ENCODE measurements around the gene NUP160. TPM values are rescaled to one million over a fixed set of nuclear protein-coding genes. Genes with fewer than 3 reads are reported as not detected.

The NUP160 gene
- total RNA-seq, 1 experiment from 2014 or later: 53.8 TPM

DNA sequence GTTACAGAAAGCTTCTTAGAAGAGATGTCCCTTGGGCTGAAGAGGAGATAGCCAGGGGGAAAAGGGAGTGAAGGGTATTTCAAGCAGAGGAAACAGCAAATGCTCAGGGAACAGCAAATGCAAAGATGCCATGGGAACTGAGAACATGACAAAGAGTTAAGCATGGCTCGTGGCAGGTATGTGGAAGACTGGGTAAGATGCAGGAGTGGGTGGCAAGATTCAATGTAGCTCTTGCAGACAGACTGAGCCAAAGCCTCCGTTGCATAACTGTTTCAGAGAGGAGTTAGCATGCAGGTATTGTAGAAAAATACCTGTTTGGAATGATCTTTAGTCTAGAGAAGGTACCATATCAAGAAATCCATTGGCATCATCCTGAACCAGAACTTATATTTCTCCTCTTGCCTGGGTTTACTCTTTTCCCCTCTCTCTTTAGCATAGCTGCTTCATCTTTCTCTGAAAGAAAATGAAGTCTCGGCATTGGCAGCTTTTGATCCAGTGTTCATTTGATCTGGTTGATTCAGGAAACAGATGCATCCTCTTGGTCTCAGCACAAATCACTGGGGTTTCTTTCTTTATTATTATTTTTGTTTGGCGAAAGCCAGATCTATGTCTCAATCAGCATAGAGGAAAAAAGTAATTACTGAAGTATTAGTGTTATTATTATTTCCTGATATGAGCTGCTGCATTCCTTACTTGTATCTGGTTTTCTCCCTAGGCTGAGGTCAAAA lies 41.7 kb upstream of the NUP160 start:
- intact Hi-C loops (cut with micrococcal nuclease): no loop called here
- no peaks in the 10 kb centered on the region for H3K36me3 ChIP-seq (ENCODE audit: control insufficient read depth in 1 of 2, insufficient read depth in 2 of 2, low read length in 2 of 2)
- no peak overlapping the region for H3K9ac ChIP-seq (ENCODE audit: low read length)
- no peak overlapping the region for H3K4me2 ChIP-seq (ENCODE audit: low read length)
- no peaks in the 10 kb centered on the region for H3K27me3 ChIP-seq (ENCODE audit: insufficient read depth, low read length)
- H3K27ac ChIP-seq (ENCODE audit: low read depth, low read length): no peak overlapping the region
- no peaks in the 10 kb centered on the region for H3K9me3 ChIP-seq (ENCODE audit: control insufficient read depth in 1 of 2, insufficient read depth in 1 of 2, low read depth in 1 of 2, low read length in 2 of 2)
- no peaks in the 10 kb centered on the region for H3K79me2 ChIP-seq (ENCODE audit: insufficient read depth, low read length)
- no TSS peak for BruUV-seq (replicated peaks)
- CTCF ChIA-PET: interaction anchor here (0.7 kb wide), 1 partner anchor 15 kb away, joined by 3 read pairs; no protein-coding TSS in a partner anchor
- no peaks in the 10 kb centered on the region for H3K4me1 ChIP-seq (ENCODE audit: control insufficient read depth in 1 of 2, insufficient read depth in 2 of 2, low read length in 2 of 2)
- no peaks in the 10 kb centered on the region for H4K20me1 ChIP-seq (ENCODE audit: insufficient read depth)
- DNase-seq (ENCODE audit: low read depth, low spot score) (no peak), ATAC-seq (no peak)
- no peak overlapping the region for H3K4me3 ChIP-seq (replicated peaks in 1 of 2; ENCODE audit: low read depth in 1 of 2, low read length in 2 of 2)
- no peak overlapping the region for H2AFZ ChIP-seq (ENCODE audit: low read depth, low read length, poor library complexity, severe bottlenecking)
- H3K9me2 ChIP-seq (ENCODE audit: insufficient read depth): no peaks in the 10 kb centered on the region
- TF ChIP-seq FOSL1 (IDR thresholded peaks at IDR 0.05; ENCODE audit: low read depth): no peak
- no peak for TF ChIP-seq RAD21 (IDR thresholded peaks at IDR 0.05; ENCODE audit: low read depth)
- TF ChIP-seq, protein P1, sequence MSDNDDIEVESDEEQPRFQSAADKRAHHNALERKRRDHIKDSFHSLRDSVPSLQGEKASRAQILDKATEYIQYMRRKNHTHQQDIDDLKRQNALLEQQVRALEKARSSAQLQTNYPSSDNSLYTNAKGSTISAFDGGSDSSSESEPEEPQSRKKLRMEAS (IDR thresholded peaks at IDR 0.05): no peak
- TF ChIP-seq, protein P2, sequence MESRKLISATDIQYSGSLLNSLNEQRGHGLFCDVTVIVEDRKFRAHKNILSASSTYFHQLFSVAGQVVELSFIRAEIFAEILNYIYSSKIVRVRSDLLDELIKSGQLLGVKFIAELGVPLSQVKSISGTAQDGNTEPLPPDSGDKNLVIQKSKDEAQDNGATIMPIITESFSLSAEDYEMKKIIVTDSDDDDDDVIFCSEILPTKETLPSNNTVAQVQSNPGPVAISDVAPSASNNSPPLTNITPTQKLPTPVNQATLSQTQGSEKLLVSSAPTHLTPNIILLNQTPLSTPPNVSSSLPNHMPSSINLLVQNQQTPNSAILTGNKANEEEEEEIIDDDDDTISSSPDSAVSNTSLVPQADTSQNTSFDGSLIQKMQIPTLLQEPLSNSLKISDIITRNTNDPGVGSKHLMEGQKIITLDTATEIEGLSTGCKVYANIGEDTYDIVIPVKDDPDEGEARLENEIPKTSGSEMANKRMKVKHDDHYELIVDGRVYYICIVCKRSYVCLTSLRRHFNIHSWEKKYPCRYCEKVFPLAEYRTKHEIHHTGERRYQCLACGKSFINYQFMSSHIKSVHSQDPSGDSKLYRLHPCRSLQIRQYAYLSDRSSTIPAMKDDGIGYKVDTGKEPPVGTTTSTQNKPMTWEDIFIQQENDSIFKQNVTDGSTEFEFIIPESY (IDR thresholded peaks at IDR 0.05; ENCODE audit: extremely low read depth, insufficient replicate concordance, low read length): no peak
- no peak for TF ChIP-seq SRF (IDR thresholded peaks at IDR 0.05; ENCODE audit: low read depth)
- no peak for TF ChIP-seq POLR2A (IDR thresholded peaks at IDR 0.05; ENCODE audit: borderline replicate concordance, extremely low read depth, insufficient read depth, insufficient read length)
- TF ChIP-seq, protein P3, sequence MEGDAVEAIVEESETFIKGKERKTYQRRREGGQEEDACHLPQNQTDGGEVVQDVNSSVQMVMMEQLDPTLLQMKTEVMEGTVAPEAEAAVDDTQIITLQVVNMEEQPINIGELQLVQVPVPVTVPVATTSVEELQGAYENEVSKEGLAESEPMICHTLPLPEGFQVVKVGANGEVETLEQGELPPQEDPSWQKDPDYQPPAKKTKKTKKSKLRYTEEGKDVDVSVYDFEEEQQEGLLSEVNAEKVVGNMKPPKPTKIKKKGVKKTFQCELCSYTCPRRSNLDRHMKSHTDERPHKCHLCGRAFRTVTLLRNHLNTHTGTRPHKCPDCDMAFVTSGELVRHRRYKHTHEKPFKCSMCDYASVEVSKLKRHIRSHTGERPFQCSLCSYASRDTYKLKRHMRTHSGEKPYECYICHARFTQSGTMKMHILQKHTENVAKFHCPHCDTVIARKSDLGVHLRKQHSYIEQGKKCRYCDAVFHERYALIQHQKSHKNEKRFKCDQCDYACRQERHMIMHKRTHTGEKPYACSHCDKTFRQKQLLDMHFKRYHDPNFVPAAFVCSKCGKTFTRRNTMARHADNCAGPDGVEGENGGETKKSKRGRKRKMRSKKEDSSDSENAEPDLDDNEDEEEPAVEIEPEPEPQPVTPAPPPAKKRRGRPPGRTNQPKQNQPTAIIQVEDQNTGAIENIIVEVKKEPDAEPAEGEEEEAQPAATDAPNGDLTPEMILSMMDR (IDR thresholded peaks at IDR 0.05 in 2 of 3, conservative IDR thresholded peaks at IDR 0.05 in 1 of 3; ENCODE audit: borderline replicate concordance in 1 of 3, insufficient read depth in 1 of 3, low read depth in 2 of 3, low read length in 2 of 3): no peak
- TF ChIP-seq YY1 (IDR thresholded peaks at IDR 0.05; ENCODE audit: extremely low read depth, insufficient replicate concordance, low read depth, low read length): no peak
- TF ChIP-seq ELF1 (IDR thresholded peaks at IDR 0.05; ENCODE audit: borderline replicate concordance, low read depth): no peak
- TF ChIP-seq CEBPB (IDR thresholded peaks at IDR 0.05; ENCODE audit: low read depth): no peak
- TF ChIP-seq, protein P4, sequence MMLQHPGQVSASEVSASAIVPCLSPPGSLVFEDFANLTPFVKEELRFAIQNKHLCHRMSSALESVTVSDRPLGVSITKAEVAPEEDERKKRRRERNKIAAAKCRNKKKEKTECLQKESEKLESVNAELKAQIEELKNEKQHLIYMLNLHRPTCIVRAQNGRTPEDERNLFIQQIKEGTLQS (IDR thresholded peaks at IDR 0.05): no peak
- POLR2A ChIA-PET: no interaction called here
- RAD21 ChIA-PET (ENCODE audit: low non-redundant PET in 1 of 2, low total read pairs in 2 of 2, uncharacterized antibody in 2 of 2, unreplicated experiment in 2 of 2): interaction anchor here in 1 of 2 experiments (0.7 kb wide), 1 partner anchor 19 kb away, joined by 3 read pairs; no protein-coding TSS in a partner anchor
